ENCODE results near the gene OR52A1.

Gene OR52A1

GRCh38 chr11:5154657-5155056 lies at the start of gene OR52A1:
OR52A1 (minus strand) TSS chr11:5154757; CDS start chr11:5152369, 2,388 bp downstream.
- H3K4me3 ChIP-seq: no peak within 1 kb of the TSS
- H3K9me3 ChIP-seq (ENCODE audit: low read depth, low read length): no peaks in the 10 kb centered on the region
- no peak within 1 kb of the TSS for H3K27ac ChIP-seq
- DNase-seq (ENCODE audit: low read depth, low spot score): no peak
- no peak for TF ChIP-seq EZH2 (IDR thresholded peaks at IDR 0.05)
- TF ChIP-seq FOXP2 (optimal IDR thresholded peaks at IDR 0.05; ENCODE audit: control extremely low read depth, extremely low read length, insufficient read depth): no peak
- TF ChIP-seq POLR2AphosphoS5 (IDR thresholded peaks at IDR 0.05; ENCODE audit: borderline replicate concordance, low read depth, low read length): no peak
- no peaks in the 10 kb centered on the region for H3K36me3 ChIP-seq (ENCODE audit: insufficient read depth, low read length)
- no peak within 1 kb of the TSS for H3K9ac ChIP-seq (ENCODE audit: insufficient read length)

GRCh38 chr11:5203366-5203765 lies 48.8 kb upstream of the OR52A1 start:
- TF ChIP-seq POLR2AphosphoS5 (IDR thresholded peaks at IDR 0.05; ENCODE audit: borderline replicate concordance, low read depth, low read length) (no peak), EZH2 (IDR thresholded peaks at IDR 0.05) (no peak), FOXP2 (optimal IDR thresholded peaks at IDR 0.05; ENCODE audit: control extremely low read depth, extremely low read length, insufficient read depth) (no peak)
- H3K27ac ChIP-seq: no peak overlapping the region
- H3K4me3 ChIP-seq: no peak overlapping the region

GRCh38 chr11:5200582-5200981 lies 46.0 kb upstream of the OR52A1 start, which contains the start of gene OR51V1:
OR51V1 (minus strand) TSS chr11:5200682; CDS start chr11:5200682, 0 bp downstream.
- DNase-seq (ENCODE audit: low read depth, low spot score): no peak

More at GRCh38 chr11:5203366-5203765, 48.8 kb upstream of the OR52A1 start:
- no peaks in the 10 kb centered on the region for H3K9me3 ChIP-seq (ENCODE audit: low read depth, low read length)
- no peak overlapping the region for H3K9ac ChIP-seq (ENCODE audit: insufficient read length)
- DNase-seq (ENCODE audit: low read depth, low spot score): no peak
- no peaks in the 10 kb centered on the region for H3K36me3 ChIP-seq (ENCODE audit: insufficient read depth, low read length)

GRCh38 chr11:5198285-5198684 lies 43.7 kb upstream of the OR52A1 start:
- TF ChIP-seq POLR2AphosphoS5 (IDR thresholded peaks at IDR 0.05; ENCODE audit: borderline replicate concordance, low read depth, low read length): no peak
- no peak for TF ChIP-seq EZH2 (IDR thresholded peaks at IDR 0.05)
- no peak for TF ChIP-seq FOXP2 (optimal IDR thresholded peaks at IDR 0.05; ENCODE audit: control extremely low read depth, extremely low read length, insufficient read depth)
- Histone ChIP-seq H3K9ac (ENCODE audit: insufficient read length) (no peak overlapping the region), H3K9me3 (ENCODE audit: low read depth, low read length) (no peaks in the 10 kb centered on the region), H3K4me3 (no peak overlapping the region), H3K27ac (no peak overlapping the region), H3K36me3 (ENCODE audit: insufficient read depth, low read length) (no peaks in the 10 kb centered on the region)
- DNase-seq (ENCODE audit: low read depth, low spot score): no peak

More at GRCh38 chr11:5200582-5200981, 46.0 kb upstream of the OR52A1 start, which contains the start of gene OR51V1:
- Histone ChIP-seq H3K9ac (ENCODE audit: insufficient read length) (no peak within 1 kb of the TSS), H3K27ac (no peak within 1 kb of the TSS), H3K4me3 (no peak within 1 kb of the TSS), H3K9me3 (ENCODE audit: low read depth, low read length) (no peaks in the 10 kb centered on the region), H3K36me3 (ENCODE audit: insufficient read depth, low read length) (no peaks in the 10 kb centered on the region)
- TF ChIP-seq POLR2AphosphoS5 (IDR thresholded peaks at IDR 0.05; ENCODE audit: borderline replicate concordance, low read depth, low read length) (no peak), FOXP2 (optimal IDR thresholded peaks at IDR 0.05; ENCODE audit: control extremely low read depth, extremely low read length, insufficient read depth) (no peak)

- no peak for DNase-seq (ENCODE audit: low read depth, low spot score)
- no peaks in the 10 kb centered on the region for H3K9me3 ChIP-seq (ENCODE audit: low read depth, low read length)
- no peaks in the 10 kb centered on the region for H3K36me3 ChIP-seq (ENCODE audit: insufficient read depth, low read length)
- TF ChIP-seq FOXP2 (optimal IDR thresholded peaks at IDR 0.05; ENCODE audit: control extremely low read depth, extremely low read length, insufficient read depth): no peak
- no peak for TF ChIP-seq POLR2AphosphoS5 (IDR thresholded peaks at IDR 0.05; ENCODE audit: borderline replicate concordance, low read depth, low read length)
- no peak for TF ChIP-seq EZH2 (IDR thresholded peaks at IDR 0.05)
- no peak overlapping the region for H3K9ac ChIP-seq (ENCODE audit: insufficient read length)
- H3K27ac ChIP-seq: no peak overlapping the region
- H3K4me3 ChIP-seq: no peak overlapping the region
These were observed 43.0 kb upstream of the OR52A1 start for GRCh38 chr11:5197536-5197935.

GRCh38 chr11:5196731-5197130 lies 42.2 kb upstream of the OR52A1 start:
- no peaks in the 10 kb centered on the region for H3K9me3 ChIP-seq (ENCODE audit: low read depth, low read length)
- TF ChIP-seq FOXP2 (optimal IDR thresholded peaks at IDR 0.05; ENCODE audit: control extremely low read depth, extremely low read length, insufficient read depth) (no peak), POLR2AphosphoS5 (IDR thresholded peaks at IDR 0.05; ENCODE audit: borderline replicate concordance, low read depth, low read length) (no peak), EZH2 (IDR thresholded peaks at IDR 0.05) (no peak)
- H3K36me3 ChIP-seq (ENCODE audit: insufficient read depth, low read length): no peaks in the 10 kb centered on the region
- H3K9ac ChIP-seq (ENCODE audit: insufficient read length): no peak overlapping the region
- no peak for DNase-seq (ENCODE audit: low read depth, low spot score)
- no peak overlapping the region for H3K4me3 ChIP-seq
- H3K27ac ChIP-seq: no peak overlapping the region

GRCh38 chr11:5196067-5196466 lies 41.5 kb upstream of the OR52A1 start:
- no peaks in the 10 kb centered on the region for H3K36me3 ChIP-seq (ENCODE audit: insufficient read depth, low read length)
- no peak overlapping the region for H3K9ac ChIP-seq (ENCODE audit: insufficient read length)
- H3K9me3 ChIP-seq (ENCODE audit: low read depth, low read length): no peaks in the 10 kb centered on the region
- no peak overlapping the region for H3K4me3 ChIP-seq
- no peak for TF ChIP-seq FOXP2 (optimal IDR thresholded peaks at IDR 0.05; ENCODE audit: control extremely low read depth, extremely low read length, insufficient read depth)
- no peak for TF ChIP-seq EZH2 (IDR thresholded peaks at IDR 0.05)
- TF ChIP-seq POLR2AphosphoS5 (IDR thresholded peaks at IDR 0.05; ENCODE audit: borderline replicate concordance, low read depth, low read length): no peak
- DNase-seq (ENCODE audit: low read depth, low spot score): no peak
- no peak overlapping the region for H3K27ac ChIP-seq

- DNase-seq (ENCODE audit: low read depth, low spot score): no peak
- TF ChIP-seq FOXP2 (optimal IDR thresholded peaks at IDR 0.05; ENCODE audit: control extremely low read depth, extremely low read length, insufficient read depth) (no peak), EZH2 (IDR thresholded peaks at IDR 0.05) (no peak), POLR2AphosphoS5 (IDR thresholded peaks at IDR 0.05; ENCODE audit: borderline replicate concordance, low read depth, low read length) (no peak)
- H3K9me3 ChIP-seq (ENCODE audit: low read depth, low read length): no peaks in the 10 kb centered on the region
- H3K27ac ChIP-seq: no peak overlapping the region
- H3K36me3 ChIP-seq (ENCODE audit: insufficient read depth, low read length): no peaks in the 10 kb centered on the region
- H3K9ac ChIP-seq (ENCODE audit: insufficient read length): no peak overlapping the region
- no peak overlapping the region for H3K4me3 ChIP-seq
These were observed 38.2 kb upstream of the OR52A1 start for GRCh38 chr11:5192738-5193137.

GRCh38 chr11:5188201-5188600 lies 33.6 kb upstream of the OR52A1 start:
- TF ChIP-seq FOXP2 (optimal IDR thresholded peaks at IDR 0.05; ENCODE audit: control extremely low read depth, extremely low read length, insufficient read depth) (no peak), POLR2AphosphoS5 (IDR thresholded peaks at IDR 0.05; ENCODE audit: borderline replicate concordance, low read depth, low read length) (no peak), EZH2 (IDR thresholded peaks at IDR 0.05) (no peak)
- H3K4me3 ChIP-seq: no peak overlapping the region

More at GRCh38 chr11:5188201-5188600, 33.6 kb upstream of the OR52A1 start:
- Histone ChIP-seq H3K9me3 (ENCODE audit: low read depth, low read length) (no peaks in the 10 kb centered on the region), H3K9ac (ENCODE audit: insufficient read length) (no peak overlapping the region), H3K36me3 (ENCODE audit: insufficient read depth, low read length) (no peaks in the 10 kb centered on the region), H3K27ac (no peak overlapping the region)
- no peak for DNase-seq (ENCODE audit: low read depth, low spot score)

All from SK-N-MC (cell line).